BLaER1 treated with 17β-estradiol and CSF1 and Interleukin-3, amounts not matched to agents 10 nM and 100 nM (cell line): ENCODE results near the gene ZNF641.
A peak's percentile ranks its signal among the peaks of the same experiment; 100 is the strongest.

Source experiments
- H3K27ac ChIP-seq, 11 experiments: shearing (Covaris generic); formaldehyde crosslinking; 2 replicates each; pipeline ENCODE4 v1.8.1; 2022
- H3K27me3 ChIP-seq, 11 experiments: shearing (Covaris generic); formaldehyde crosslinking; 2 replicates each; pipeline ENCODE4 v1.8.1; 2022
- H3K36me3 ChIP-seq, 11 experiments: shearing (Covaris generic); formaldehyde crosslinking; 2 replicates each; pipeline ENCODE4 v1.8.1; 2022
- H3K4me1 ChIP-seq, 10 experiments: shearing (Covaris generic); formaldehyde crosslinking; 2 replicates each; pipeline ENCODE4 v1.8.1; 2022
- H3K4me2 ChIP-seq, 11 experiments: shearing (Covaris generic); formaldehyde crosslinking; 2 replicates each; pipeline ENCODE4 v1.8.1; 2022
- H3K4me3 ChIP-seq, 10 experiments: shearing (Covaris generic); formaldehyde crosslinking; 2 replicates each; pipeline ENCODE4 v1.8.1; 2022
- H3K9ac ChIP-seq, 11 experiments: shearing (Covaris generic); formaldehyde crosslinking; 2 replicates each; pipeline ENCODE4 v1.8.1; 2022
- H3K9me3 ChIP-seq, 11 experiments: shearing (Covaris generic); formaldehyde crosslinking; replicated peaks in 1 of 11; 2 replicates each; pipeline ENCODE4 v1.8.1; 2022
- H4K20me1 ChIP-seq, 11 experiments: shearing (Covaris generic); formaldehyde crosslinking; 2 replicates each; pipeline ENCODE4 v1.8.1; 2022
- Cebpa-rat ChIP-seq, 11 experiments: shearing (Covaris generic); IDR thresholded peaks; 2 replicates each; pipeline ENCODE4 v1.8.1; 2022

Gene ZNF641

GRCh38 chr12:48316491-48316890 lies 34.2 kb downstream of the ZNF641 start:
- no peak for TF ChIP-seq Cebpa-rat (IDR thresholded peaks at IDR 0.05)
- no peaks in the 10 kb centered on the region for H3K4me1 ChIP-seq
- H3K36me3 ChIP-seq = no peaks in the 10 kb centered on the region
- H4K20me1 ChIP-seq = no peaks in the 10 kb centered on the region
- no peaks in the 10 kb centered on the region for H3K27me3 ChIP-seq
- H3K9ac ChIP-seq = no peak overlapping the region
- H3K4me2 ChIP-seq = no peak overlapping the region
- H3K4me3 ChIP-seq = no peak overlapping the region
- H3K9me3 ChIP-seq = peaks cover 10 to 33% (median 15%) of the 10 kb centered on the region in 11 experiments; a peak in 17 of 22 replicates
- no peak overlapping the region for H3K27ac ChIP-seq

DNA sequence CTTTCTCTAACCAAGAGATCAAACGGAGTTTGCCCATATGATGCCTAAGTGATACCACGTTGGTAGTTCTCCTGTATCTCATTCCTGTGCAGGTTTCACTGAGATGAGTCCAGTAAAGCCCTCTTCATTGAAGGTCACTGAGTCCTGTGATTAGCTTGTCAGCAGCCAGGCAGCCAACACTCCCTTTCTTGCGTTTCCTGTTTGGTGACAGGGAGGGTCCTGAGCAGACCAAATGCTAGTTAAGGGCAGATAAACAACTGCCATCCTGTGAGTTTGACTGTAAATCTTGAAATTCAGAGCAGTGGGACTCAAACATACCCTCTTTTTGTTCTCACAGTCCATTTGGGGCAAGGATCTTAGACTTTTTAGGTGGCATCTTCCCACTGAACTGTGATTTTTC lies 39.4 kb downstream of the ZNF641 start:
- Histone ChIP-seq H3K36me3 (no peaks in the 10 kb centered on the region), H3K9me3 (peaks cover under 1 to 8% (median 7%) of the 10 kb centered on the region in 11 experiments; a peak in 17 of 22 replicates), H3K4me3 (no peak overlapping the region), H3K27me3 (no peaks in the 10 kb centered on the region), H4K20me1 (no peaks in the 10 kb centered on the region), H3K27ac (no peak overlapping the region), H3K4me2 (no peak overlapping the region), H3K9ac (no peak overlapping the region), H3K4me1 (no peaks in the 10 kb centered on the region)
- TF ChIP-seq Cebpa-rat (IDR thresholded peaks at IDR 0.05) = no peak

- no peak overlapping the region for H3K9ac ChIP-seq
- H3K36me3 ChIP-seq = no peaks in the 10 kb centered on the region
- H3K4me2 ChIP-seq = no peak overlapping the region
- H3K4me1 ChIP-seq = 0 out of 20 replicates have a peak, but pooled peaks cover 0 to 3% (median 0%) of the 10 kb centered on the region in 10 experiments
- H3K4me3 ChIP-seq = no peak overlapping the region
- no peaks in the 10 kb centered on the region for H4K20me1 ChIP-seq
- no peaks in the 10 kb centered on the region for H3K9me3 ChIP-seq
- H3K27me3 ChIP-seq = no peaks in the 10 kb centered on the region
- TF ChIP-seq Cebpa-rat (IDR thresholded peaks at IDR 0.05) = no peak
- H3K27ac ChIP-seq = no peak overlapping the region
Measured at GRCh38 chr12:48307269-48307668, 43.5 kb downstream of the ZNF641 start.

- TF ChIP-seq Cebpa-rat (IDR thresholded peaks at IDR 0.05) = no peak
- H4K20me1 ChIP-seq = no peaks in the 10 kb centered on the region
- no peak overlapping the region for H3K27ac ChIP-seq
- H3K4me3 ChIP-seq = no peak overlapping the region
- H3K27me3 ChIP-seq = no peaks in the 10 kb centered on the region
- no peaks in the 10 kb centered on the region for H3K36me3 ChIP-seq
- H3K4me1 ChIP-seq = 0 out of 20 replicates have a peak, but pooled peaks cover 0 to 5% (median 0%) of the 10 kb centered on the region in 10 experiments
- no peaks in the 10 kb centered on the region for H3K9me3 ChIP-seq
- H3K9ac ChIP-seq = no peak overlapping the region
- no peak overlapping the region for H3K4me2 ChIP-seq
Measured at GRCh38 chr12:48305190-48305589, 45.5 kb downstream of the ZNF641 start.

DNA sequence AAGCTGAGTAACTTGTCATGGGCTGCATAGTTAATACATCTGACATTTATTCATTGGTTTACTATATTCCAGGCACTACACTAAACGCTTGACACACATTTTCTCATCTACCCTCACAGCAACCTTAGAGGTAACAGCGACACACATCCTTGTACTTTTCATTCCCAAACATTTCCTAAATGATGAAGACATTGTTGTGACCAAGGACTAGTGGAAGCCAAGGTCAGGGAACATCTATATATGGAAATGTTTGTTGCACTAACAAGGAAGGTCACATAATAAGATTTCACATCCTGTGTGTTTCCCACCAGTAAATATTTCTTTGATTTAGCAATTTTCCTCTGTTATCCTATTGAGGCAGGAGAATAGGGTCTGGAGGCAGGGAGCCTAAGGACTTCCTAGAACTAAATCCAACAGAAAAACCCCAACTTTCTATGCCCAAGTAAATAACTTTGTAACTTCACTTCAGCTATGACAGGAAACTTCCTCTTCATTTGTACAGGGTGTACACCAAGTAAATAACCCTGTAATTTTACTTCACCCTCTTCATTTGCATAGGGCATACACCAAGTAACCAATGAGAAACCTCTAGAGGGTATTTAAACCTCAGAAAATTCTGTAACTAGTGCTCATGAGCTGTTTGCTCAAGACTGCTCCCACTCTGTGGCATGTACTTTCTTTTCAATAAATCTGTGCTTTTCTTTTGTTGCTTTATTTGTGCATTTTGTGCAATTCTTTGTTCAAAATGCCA lies 48.4 kb downstream of the ZNF641 start:
- H3K36me3 ChIP-seq = no peaks in the 10 kb centered on the region
- H3K27me3 ChIP-seq = no peaks in the 10 kb centered on the region
- no peaks in the 10 kb centered on the region for H3K9me3 ChIP-seq
- H3K4me2 ChIP-seq = 0 out of 22 replicates have a peak overlapping the region, but pooled peaks of 1 of the 11 experiments have one; percentile 5
- H3K4me3 ChIP-seq = no peak overlapping the region
- no peak for TF ChIP-seq Cebpa-rat (IDR thresholded peaks at IDR 0.05)
- H3K9ac ChIP-seq = no peak overlapping the region
- no peak overlapping the region for H3K27ac ChIP-seq
- H3K4me1 ChIP-seq = 0 out of 20 replicates have a peak, but pooled peaks cover 0 to 5% (median 0%) of the 10 kb centered on the region in 10 experiments
- H4K20me1 ChIP-seq = no peaks in the 10 kb centered on the region

DNA sequence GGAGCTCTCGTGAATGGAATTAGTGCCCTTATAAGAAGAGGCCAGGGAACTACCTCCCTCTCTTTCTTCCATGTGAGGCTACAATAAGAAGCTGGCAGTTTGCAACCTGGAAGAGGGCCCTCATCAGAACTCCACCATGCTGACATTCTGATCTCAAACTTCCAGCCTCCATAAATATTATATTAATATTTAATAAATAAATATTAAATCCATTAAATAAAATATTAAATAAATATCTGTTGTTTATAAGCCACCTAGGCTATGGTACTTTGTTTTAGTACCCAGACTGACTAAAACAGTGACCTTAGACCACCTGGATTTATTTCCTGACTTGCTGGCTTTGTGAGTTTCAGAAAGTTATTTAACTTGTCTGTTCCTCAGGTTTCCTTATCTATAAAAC lies 49.9 kb downstream of the ZNF641 start:
- H4K20me1 ChIP-seq = no peaks in the 10 kb centered on the region
- H3K4me1 ChIP-seq = 0 out of 20 replicates have a peak, but pooled peaks cover 0 to 5% (median 0%) of the 10 kb centered on the region in 10 experiments
- no peak overlapping the region for H3K9ac ChIP-seq
- H3K4me2 ChIP-seq = no peak overlapping the region
- no peak overlapping the region for H3K4me3 ChIP-seq
- TF ChIP-seq Cebpa-rat (IDR thresholded peaks at IDR 0.05) = no peak
- H3K9me3 ChIP-seq = no peaks in the 10 kb centered on the region
- H3K27me3 ChIP-seq = no peaks in the 10 kb centered on the region
- no peaks in the 10 kb centered on the region for H3K36me3 ChIP-seq
- no peak overlapping the region for H3K27ac ChIP-seq

- Histone ChIP-seq H3K4me1 (0 out of 20 replicates have a peak, but pooled peaks cover 0 to under 1% (median 0%) of the 10 kb centered on the region in 10 experiments), H3K27ac (no peak overlapping the region), H3K4me2 (no peak overlapping the region), H3K36me3 (no peaks in the 10 kb centered on the region), H4K20me1 (no peaks in the 10 kb centered on the region), H3K4me3 (no peak overlapping the region), H3K9ac (no peak overlapping the region), H3K27me3 (no peaks in the 10 kb centered on the region), H3K9me3 (no peaks in the 10 kb centered on the region)
- TF ChIP-seq Cebpa-rat (IDR thresholded peaks at IDR 0.05) = no peak
Measured at GRCh38 chr12:48296586-48297282, 54.0 kb downstream of the ZNF641 start.

DNA sequence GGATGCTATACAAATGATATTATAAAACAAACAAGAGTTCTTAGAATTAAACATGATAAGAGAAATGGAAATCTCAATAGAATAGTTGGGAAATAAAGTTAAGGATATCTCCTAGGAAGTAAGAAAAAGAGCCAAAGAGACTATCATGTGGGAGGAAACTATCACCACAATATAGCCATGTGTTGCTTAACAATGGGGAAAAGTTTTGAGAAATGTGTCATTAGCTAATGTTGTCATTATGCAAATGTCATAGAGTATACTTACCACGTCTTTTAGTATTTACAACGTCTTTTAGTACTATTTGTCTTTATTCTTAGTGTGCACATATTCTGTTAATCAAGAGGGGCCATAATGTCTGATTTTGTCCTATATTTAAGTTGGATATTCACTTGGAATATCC lies 58.7 kb downstream of the ZNF641 start:
- Histone ChIP-seq H3K9me3 (no peaks in the 10 kb centered on the region), H3K27me3 (no peaks in the 10 kb centered on the region), H3K27ac (no peak overlapping the region)

GRCh38 chr12:48291511-48291910 lies 59.2 kb downstream of the ZNF641 start:
- no peak overlapping the region for H3K27ac ChIP-seq
- no peak overlapping the region for H3K9ac ChIP-seq
- H4K20me1 ChIP-seq = no peaks in the 10 kb centered on the region
- H3K4me3 ChIP-seq = no peak overlapping the region
- no peak for TF ChIP-seq Cebpa-rat (IDR thresholded peaks at IDR 0.05)
- H3K27me3 ChIP-seq = no peaks in the 10 kb centered on the region
- H3K36me3 ChIP-seq = no peaks in the 10 kb centered on the region
- H3K4me1 ChIP-seq = peaks cover 0 to 7% (median 0%) of the 10 kb centered on the region in 10 experiments; a peak in 3 of 20 replicates
- no peaks in the 10 kb centered on the region for H3K9me3 ChIP-seq
- H3K4me2 ChIP-seq = no peak overlapping the region

More for the DNA sequence above, 58.7 kb downstream of the ZNF641 start:
- 0 out of 20 replicates have a peak, but pooled peaks cover 0 to 4% (median 0%) of the 10 kb centered on the region in 10 experiments for H3K4me1 ChIP-seq
- TF ChIP-seq Cebpa-rat (IDR thresholded peaks at IDR 0.05) = no peak
- H3K4me2 ChIP-seq = no peak overlapping the region
- no peak overlapping the region for H3K4me3 ChIP-seq
- H3K36me3 ChIP-seq = no peaks in the 10 kb centered on the region
- no peak overlapping the region for H3K9ac ChIP-seq
- no peaks in the 10 kb centered on the region for H4K20me1 ChIP-seq
